Heart left ventricle (tissue), 16 donors: ENCODE data around the gene SMOC1. TPM values are rescaled to one million over a fixed set of nuclear protein-coding genes. Genes with fewer than 3 reads are reported as not detected.

Source experiments
- ATAC-seq, 4 donors: fragments of 200-7000 bp; cut with Tn5 transposase; one replicate each; pipeline ENCODE4 v1.9.1; 2020 to 2022; ENCODE audit warnings: moderate library complexity in 4 of 4, mild to moderate bottlenecking in 3 of 4, moderate number of reproducible peaks in 1 of 4
- DNase-seq, 5 donors: peaks; one replicate each; pipeline ENCODE4 v3.0.0-alpha.2; 2020
- H3K27ac ChIP-seq, 12 donors: fragments of 200-600 bp; sonication (generic) in 4 of 12; one replicate each; pipeline versions ENCODE4 v1.5.0 to v1.8.0; 2016 to 2022; ENCODE audit warnings: mild to moderate bottlenecking in 2 of 12
- H3K27me3 ChIP-seq, 9 donors: fragments of 200-600 bp; sonication (generic) in 2 of 9; one replicate each; pipeline versions ENCODE4 v1.5.1 to v1.8.0; 2016 to 2022; ENCODE audit warnings: mild to moderate bottlenecking in 3 of 9
- H3K36me3 ChIP-seq, 9 donors: fragments of 200-600 bp; sonication (generic) in 2 of 9; one replicate each; pipeline versions ENCODE4 v1.5.0 to v1.8.0; 2018 to 2022; ENCODE audit warnings: mild to moderate bottlenecking in 2 of 9
- H3K4me1 ChIP-seq, 12 donors: fragments of 200-600 bp; sonication (generic) in 4 of 12; one replicate each; pipeline versions ENCODE4 v1.5.0 to v1.8.0; 2016 to 2022; ENCODE audit warnings: mild to moderate bottlenecking in 3 of 12
- H3K4me3 ChIP-seq, 12 donors: fragments of 200-600 bp; sonication (generic) in 4 of 12; one replicate each; pipeline versions ENCODE4 v1.5.0 to v1.8.0; 2017 to 2022; ENCODE audit warnings: mild to moderate bottlenecking in 9 of 12, moderate library complexity in 4 of 12
- H3K9me3 ChIP-seq, 12 donors: fragments of 200-600 bp; sonication (generic) in 4 of 12; one replicate each; pipeline versions ENCODE4 v1.5.0 to v1.8.0; 2016 to 2022; ENCODE audit warnings: mild to moderate bottlenecking in 1 of 12
- CTCF ChIP-seq, 12 donors: fragments of 200-600 bp; sonication (generic) in 4 of 12; IDR thresholded peaks; one replicate each; pipeline versions ENCODE4 v1.5.0 to v1.8.0; 2018 to 2022; ENCODE audit warnings: antibody characterized with exemption in 12 of 12, mild to moderate bottlenecking in 5 of 12
- POLR2A ChIP-seq, 2 donors: fragments of 450-650 bp; IDR thresholded peaks; one replicate each; pipeline ENCODE4 v1.6.1; 2017; ENCODE audit warnings: antibody characterized with exemption in 2 of 2, mild to moderate bottlenecking in 2 of 2, moderate library complexity in 2 of 2
- WGBS, 4 donors: extraction: QIAGEN DNeasy Blood & Tissue Kit in 2 of 4; methylation state at CpG; one replicate each; pipeline versions ENCODE4 v1.1.5 to v1.1.7; 2013 to 2018; 5-methylcytosine and 5-hydroxymethylcytosine counted together
- intact Hi-C, 10 donors: fragments of 100-400 bp; cut with DNase I; formaldehyde crosslinking; loops; one replicate each; pipeline versions ENCODE4 v1.11.1 to v1.14.2; 2022
- polyA plus RNA-seq, 2 donors: library from polyadenylated mRNA; stranded (reverse); fragments of 200-250 nt; gene quantifications; one replicate each; pipeline ENCODE4 v1.2.3, GENCODE V29; 2013
- total RNA-seq, 9 donors: library from RNA; depleted of rRNA in 2 of 9; stranded (reverse); fragments of >200 nt in 2 of 9; fragmentation: NEBNext Ultra II Directional in 3 of 9; extraction: Animal tissue kit (Norgen Biotek cat#: 25700) in 3 of 9; gene quantifications; one replicate each; pipeline versions ENCODE4 v1.1.0 to v1.2.4, GENCODE V29; 2016 to 2023
- donor health status: ischemic (EF 13 %, LVEDD 7.1; RV severe dilation, severe dysfunction).
- donor health status: healthy with polysubstance abuse.
- donor health status: DM: no; HTN: yes; CAD: no.
- donor health status: DM: no; HTN: no; CAD: no.
- donor health status: ischemic (EF 25% LVEDD 6.9; RV normal size, moderate dysfunction).
- donor health status: ischemic (EF 25% LVEDD 5.7; RV mildly dilated, moderate dysfunction).
- donor health status: healthy.
- donor health status: DM: yes; HTN: yes; CAD: no.
- donor health status: ischemic (EF 35%, LVEDD 5.7; RV mildly dilated, moderate dysfunction).
- donor health status: nonischemic (EF 11% LVEDD 7.7; RV severe dilation, severe dysfunction).
- donor health status: DM: yes; HTN: yes; CAD: no.
- donor health status: PGD.
- donor health status: ischemic (EF 29% LVEDD 5.4; RV normal size, mild dysfunction).
- donor health status: nonischemic (EF 23%, LVEDD 6.1; RV moderate dilation, normal function).

SMOC1 gene
- total and polyA plus RNA-seq, 11 donors, result 0.57 to 2.8 (median 0.85) TPM; not detected in 2

GRCh38 chr14:69887740-69888657, 8.8 kb downstream of the SMOC1 start:
- no peak for TF ChIP-seq POLR2A (IDR thresholded peaks at IDR 0.05)
- no peak for TF ChIP-seq CTCF (IDR thresholded peaks at IDR 0.05)
- DNase-seq, result no peak
- intact Hi-C loops, result no loop called here
- H3K27ac ChIP-seq, result no peak overlapping the region
- 65 to 74% (median 72%) methylated on average over 9 of the region's 9 CpGs for WGBS, 4 donors
- peaks cover 0 to 29% (median 9%) of the 10 kb centered on the region in 9 donors for H3K27me3 ChIP-seq
- no peaks in the 10 kb centered on the region for H3K36me3 ChIP-seq
- H3K9me3 ChIP-seq, result peaks cover 0 to 10% (median 0%) of the 10 kb centered on the region in 12 donors
- no peak for ATAC-seq
- H3K4me1 ChIP-seq, result no peaks in the 10 kb centered on the region
- H3K4me3 ChIP-seq, result no peak overlapping the region

- DNase-seq (no peak), ATAC-seq (no peak)
- 40 to 46% (median 42%) methylated on average over 8 of the region's 8 CpGs for WGBS, 4 donors
- H3K9me3 ChIP-seq, result peaks cover 0 to 16% (median 0%) of the 10 kb centered on the region in 12 donors
- no peak for TF ChIP-seq POLR2A (IDR thresholded peaks at IDR 0.05)
- no peak for TF ChIP-seq CTCF (IDR thresholded peaks at IDR 0.05)
- no peaks in the 10 kb centered on the region for H3K4me1 ChIP-seq
- no peaks in the 10 kb centered on the region for H3K36me3 ChIP-seq
- intact Hi-C loops, result no loop called here
- H3K27ac ChIP-seq, result no peak overlapping the region
- peaks cover 0 to 22% (median 0%) of the 10 kb centered on the region in 9 donors for H3K27me3 ChIP-seq
- H3K4me3 ChIP-seq, result no peak overlapping the region
Measured at GRCh38 chr14:69891422-69891821, 12.2 kb downstream of the SMOC1 start.

DNA sequence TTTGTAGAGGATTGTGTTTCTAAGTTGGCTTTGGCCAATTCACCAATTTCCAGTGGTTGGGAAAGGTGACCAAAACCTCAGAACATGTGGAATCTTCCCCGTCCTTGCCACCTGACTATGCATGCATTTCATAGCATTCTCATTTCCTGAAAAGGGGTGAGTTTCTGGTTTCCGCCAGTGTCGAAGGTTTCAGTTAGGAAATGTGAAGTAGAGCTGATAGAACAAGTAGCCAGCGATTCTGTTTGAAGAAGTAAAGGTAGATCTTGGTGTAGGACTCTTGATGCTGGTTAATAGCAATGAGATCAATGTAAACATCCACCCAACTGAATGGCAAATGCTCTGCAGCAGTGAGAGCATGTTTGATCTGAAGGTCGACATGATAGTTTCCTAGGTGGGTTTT, 15.9 kb downstream of the SMOC1 start:
- H3K9me3 ChIP-seq, result peaks cover 0 to 33% (median 15%) of the 10 kb centered on the region in 12 donors
- H3K27ac ChIP-seq, result no peak overlapping the region
- no peaks in the 10 kb centered on the region for H3K4me1 ChIP-seq
- intact Hi-C loops, result no loop called here
- WGBS, 4 donors, result 73 to 85% (median 74%) methylated on average over 5 of the region's 5 CpGs
- no peak overlapping the region for H3K4me3 ChIP-seq
- TF ChIP-seq POLR2A (IDR thresholded peaks at IDR 0.05) (no peak), CTCF (IDR thresholded peaks at IDR 0.05) (no peak)
- no peak for DNase-seq
- H3K27me3 ChIP-seq, result peaks cover 0 to 13% (median 0%) of the 10 kb centered on the region in 9 donors
- no peak for ATAC-seq
- H3K36me3 ChIP-seq, result no peaks in the 10 kb centered on the region

DNA sequence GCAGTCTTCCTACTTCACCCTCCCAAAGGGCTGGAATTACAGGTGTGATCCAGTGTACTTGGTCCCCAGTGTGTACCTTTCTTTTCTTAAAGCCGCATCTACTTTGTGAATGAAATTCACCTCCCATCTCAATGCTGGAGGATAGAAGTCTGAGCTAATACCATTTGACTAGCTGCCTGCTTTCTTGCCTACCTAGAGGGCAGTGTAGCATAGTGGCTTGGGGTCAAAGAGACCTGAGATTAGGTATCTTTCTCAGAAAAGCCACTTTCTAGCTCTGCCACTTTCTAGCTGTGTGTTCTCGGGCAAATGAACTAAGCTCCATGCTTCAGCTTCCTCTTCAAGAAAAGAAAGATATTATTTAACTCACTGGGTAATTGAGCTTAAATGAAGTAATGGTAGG, 16.9 kb downstream of the SMOC1 start:
- Histone ChIP-seq H3K36me3 (no peaks in the 10 kb centered on the region), H3K9me3 (peaks cover 0 to 32% (median 15%) of the 10 kb centered on the region in 12 donors), H3K4me1 (no peaks in the 10 kb centered on the region), H3K27me3 (peaks cover 0 to 13% (median 0%) of the 10 kb centered on the region in 9 donors), H3K27ac (no peak overlapping the region), H3K4me3 (no peak overlapping the region)
- ATAC-seq (no peak), DNase-seq (no peak)
- intact Hi-C loops, result no loop called here
- WGBS, 4 donors, result 87 to 96% (median 93%) methylated on average over 2 of the region's 2 CpGs
- TF ChIP-seq POLR2A (IDR thresholded peaks at IDR 0.05) (no peak), CTCF (IDR thresholded peaks at IDR 0.05) (no peak)
